Transverse colon (tissue), 4 donors: Measurements from ENCODE around the gene DHRS3.

ENCODE experiments used
- CTCF ChIP-seq, 5 experiments: fragments of 200-600 bp in 3 of 5; fragments of 450-650 bp in 2 of 5; sonication (generic) in 3 of 5; IDR thresholded peaks; 1 replicate in 2 of 5; 2 replicates in 3 of 5; pipeline ENCODE4 v1.5.1; 2016 to 2017; ENCODE audit warnings: antibody characterized with exemption in 5 of 5, inconsistent platforms in 3 of 5, mild to moderate bottlenecking in 2 of 5, moderate library complexity in 1 of 5
- EP300 ChIP-seq: sonication (generic); formaldehyde crosslinking; IDR thresholded peaks from one replicate; pipeline ENCODE4 v1.6.1; 2017; ENCODE audit warnings: antibody characterized with exemption, low read depth
- POLR2A ChIP-seq: fragments of 450-650 bp; IDR thresholded peaks from one replicate; pipeline ENCODE4 v1.6.1; 2016; ENCODE audit warnings: antibody characterized with exemption, mild to moderate bottlenecking, moderate library complexity
- POLR2AphosphoS5 ChIP-seq, 3 donors: sonication (generic); formaldehyde crosslinking; IDR thresholded peaks; one replicate each; pipeline ENCODE4 v1.6.1; 2016; ENCODE audit warnings: antibody characterized with exemption in 3 of 3

GRCh38 chr1:12629985-12630760 is 12.2 kb upstream of the DHRS3 start:
- TF ChIP-seq POLR2A, result no peak
- TF ChIP-seq CTCF (IDR thresholded peaks at IDR 0.05), result no peak
- TF ChIP-seq POLR2AphosphoS5 (IDR thresholded peaks at IDR 0.05), result no peak
- no peak for TF ChIP-seq EP300
